GM12874 (cell line): Measurements from ENCODE around the gene IL13RA2.

Source experiments
- CTCF ChIP-seq: IDR thresholded peaks from 2 replicates; pipeline ENCODE4 v1.5.1; 2011; ENCODE audit warnings: low read depth, mild to moderate bottlenecking, control low read depth, low read length, moderate library complexity; ENCODE audit not compliant: insufficient read depth

Gene IL13RA2

GRCh38 chrX:115023139-115023538 is 5.7 kb upstream of the IL13RA2 start:
- no peak for TF ChIP-seq CTCF

GRCh38 chrX:115021121-115021520 is 3.7 kb upstream of the IL13RA2 start:
- no peak for TF ChIP-seq CTCF

GRCh38 chrX:115018944-115019343 is 1.5 kb upstream of the IL13RA2 start:
- no peak for TF ChIP-seq CTCF

GRCh38 chrX:115018040-115018647 is 728 bp upstream of the IL13RA2 start:
- TF ChIP-seq CTCF, result no peak

- TF ChIP-seq CTCF, result no peak
Measured at GRCh38 chrX:115013705-115014104, 3.7 kb downstream of the IL13RA2 start.

GRCh38 chrX:115011428-115011827 is 6.0 kb downstream of the IL13RA2 start:
- no peak for TF ChIP-seq CTCF

- no peak for TF ChIP-seq CTCF
Measured at GRCh38 chrX:114999906-115000305, 17.5 kb downstream of the IL13RA2 start.
